GM23338 (cell line): ENCODE measurements around the gene CDK16. TPM values are rescaled to one million over a fixed set of nuclear protein-coding genes. Genes with fewer than 3 reads are reported as not detected.
A peak's percentile ranks its signal among the peaks of the same experiment; 100 is the strongest.

Experiments used
- ATAC-seq: fragments of 200-7000 bp; cut with Tn5 transposase; 3 replicates; pipeline ENCODE4 v1.9.1; 2020
- DNase-seq: peaks from one replicate; pipeline ENCODE4 v3.0.0-alpha.2; 2015; ENCODE audit warnings: low spot score
- H2AFZ ChIP-seq: fragments of 200-600 bp; sonication (generic); 2 replicates; pipeline ENCODE4 v1.8.0; 2016; ENCODE audit warnings: antibody characterized with exemption, mild to moderate bottlenecking, moderate library complexity
- H3F3A ChIP-seq: fragments of 200-600 bp; sonication (generic); replicated peaks from 2 replicates; pipeline ENCODE4 v1.8.0; 2017; ENCODE audit warnings: antibody characterized with exemption, mixed run types, low read depth
- H3K27ac ChIP-seq: fragments of 200-600 bp; sonication (generic); 2 replicates; pipeline ENCODE4 v1.6.1; 2016; ENCODE audit warnings: low read depth
- H3K27me3 ChIP-seq: fragments of 200-600 bp; sonication (generic); 2 replicates; pipeline ENCODE4 v1.8.0; 2016; ENCODE audit warnings: mild to moderate bottlenecking, mixed run types, moderate library complexity; ENCODE audit not compliant: insufficient read depth
- H3K36me3 ChIP-seq: fragments of 200-600 bp; sonication (generic); 2 replicates; pipeline ENCODE4 v1.8.0; 2016; ENCODE audit warnings: mild to moderate bottlenecking; ENCODE audit not compliant: insufficient read depth
- H3K4me1 ChIP-seq: fragments of 200-600 bp; sonication (generic); 2 replicates; pipeline ENCODE4 v1.8.0; 2016; ENCODE audit warnings: mild to moderate bottlenecking, moderate library complexity; ENCODE audit not compliant: insufficient read depth
- H3K4me2 ChIP-seq: fragments of 200-600 bp; sonication (generic); 2 replicates; pipeline ENCODE4 v1.7.1; 2017; ENCODE audit warnings: mixed run types
- H3K4me3 ChIP-seq: fragments of 200-600 bp; sonication (generic); 2 replicates; pipeline ENCODE4 v1.6.1; 2016; ENCODE audit warnings: mixed run types
- H3K79me2 ChIP-seq: fragments of 200-600 bp; sonication (generic); replicated peaks from 2 replicates; pipeline ENCODE4 v1.8.0; 2017; ENCODE audit warnings: mild to moderate bottlenecking; ENCODE audit not compliant: insufficient read depth
- H3K9me2 ChIP-seq: fragments of 200-600 bp; sonication (generic); 2 replicates; pipeline ENCODE4 v1.8.0; 2017; ENCODE audit not compliant: insufficient read depth
- H4K20me1 ChIP-seq: fragments of 200-600 bp; sonication (generic); replicated peaks from 2 replicates; pipeline ENCODE4 v1.8.0; 2017; ENCODE audit warnings: mild to moderate bottlenecking; ENCODE audit not compliant: insufficient read depth
- H3K27ac Mint-ChIP-seq: 2 replicates; pipeline ENCODE4 v1.8.0; 2020; ENCODE audit warnings: inconsistent platforms, mild to moderate bottlenecking, moderate library complexity, mixed read lengths
- H3K27me3 Mint-ChIP-seq: 3 replicates; pipeline ENCODE4 v1.8.0; 2022; ENCODE audit warnings: low read depth, mild to moderate bottlenecking, moderate library complexity, mixed read lengths, inconsistent platforms; ENCODE audit not compliant: insufficient read depth, poor library complexity
- H3K36me3 Mint-ChIP-seq: 3 replicates; pipeline ENCODE4 v1.8.0; 2021; ENCODE audit warnings: low read depth, mild to moderate bottlenecking, inconsistent platforms, moderate library complexity, mixed read lengths
- H3K4me1 Mint-ChIP-seq: 3 replicates; pipeline ENCODE4 v1.8.0; 2020; ENCODE audit warnings: mild to moderate bottlenecking, inconsistent platforms, mixed read lengths
- H3K4me3 Mint-ChIP-seq: 3 replicates; pipeline ENCODE4 v1.8.0; 2021; ENCODE audit warnings: moderate library complexity, mild to moderate bottlenecking, inconsistent platforms, mixed read lengths
- H3K9me3 Mint-ChIP-seq: 3 replicates; pipeline ENCODE4 v1.8.0; 2020; ENCODE audit warnings: moderate library complexity, mild to moderate bottlenecking, inconsistent platforms, mixed read lengths
- CREB1 ChIP-seq: fragments of 250-450 bp; sonication (Bioruptor Pico); IDR thresholded peaks from 2 replicates; pipeline ENCODE4 v1.5.0; 2020; ENCODE audit warnings: low read depth, mild to moderate bottlenecking, moderate library complexity
- EZH2 ChIP-seq: fragments of 200-600 bp; sonication (generic); IDR thresholded peaks from one replicate; pipeline ENCODE4 v1.8.0; 2017; ENCODE audit warnings: antibody characterized with exemption, mild to moderate bottlenecking, low read depth; ENCODE audit not compliant: unreplicated experiment
- EZH2phosphoT487 ChIP-seq: fragments of 200-600 bp; sonication (generic); IDR thresholded peaks from one replicate; pipeline ENCODE4 v1.8.1; 2018; ENCODE audit warnings: antibody characterized with exemption; ENCODE audit not compliant: unreplicated experiment
- JUNB ChIP-seq: IDR thresholded peaks from one replicate; pipeline ENCODE4 v1.6.1; 2016; ENCODE audit warnings: antibody characterized with exemption; ENCODE audit not compliant: unreplicated experiment
- POLR2AphosphoS5 ChIP-seq: IDR thresholded peaks from 2 replicates; pipeline ENCODE4 v1.6.1; 2016; ENCODE audit warnings: antibody characterized with exemption, low read depth
- STAT1 ChIP-seq: IDR thresholded peaks from one replicate; pipeline ENCODE4 v1.6.1; 2016; ENCODE audit warnings: antibody characterized with exemption; ENCODE audit not compliant: unreplicated experiment
- ZNF114 ChIP-seq: fragments of 250-450 bp; sonication (Bioruptor Pico); IDR thresholded peaks from 2 replicates; pipeline ENCODE4 v1.5.0; 2020; ENCODE audit warnings: mild to moderate bottlenecking, moderate library complexity
- ZNF331 ChIP-seq: fragments of 250-450 bp; sonication (Bioruptor Pico); IDR thresholded peaks from 2 replicates; pipeline ENCODE4 v1.5.0; 2020; ENCODE audit warnings: low read depth, mild to moderate bottlenecking, moderate library complexity
- polyA plus RNA-seq: library from polyadenylated mRNA; unstranded; fragments of >200 nt; fragmentation: Nextera tagmentation; extraction: Ambion mirVana; gene quantifications from 2 replicates; pipeline ENCODE4 v1.2.1, GENCODE V29; 2016
- total RNA-seq: library from RNA; depleted of rRNA; stranded (reverse); fragments of >200 nt; shearing (Covaris generic); gene quantifications from 2 replicates; pipeline ENCODE4 v1.2.3, GENCODE V29; 2014
- TF ChIP-seq, protein P1 (sequence below): fragments of 250-450 bp; sonication (Bioruptor Pico); IDR thresholded peaks from 2 replicates; pipeline ENCODE4 v1.5.0; 2020; ENCODE audit warnings: mild to moderate bottlenecking, moderate library complexity
- TF ChIP-seq, protein P2 (sequence below): IDR thresholded peaks from one replicate; pipeline ENCODE4 v1.6.1; 2018; ENCODE audit warnings: antibody characterized with exemption; ENCODE audit not compliant: unreplicated experiment

Gene CDK16
- total and polyA plus RNA-seq, 2 experiments from 2014 or later: 58.9 to 158 TPM

DNA sequence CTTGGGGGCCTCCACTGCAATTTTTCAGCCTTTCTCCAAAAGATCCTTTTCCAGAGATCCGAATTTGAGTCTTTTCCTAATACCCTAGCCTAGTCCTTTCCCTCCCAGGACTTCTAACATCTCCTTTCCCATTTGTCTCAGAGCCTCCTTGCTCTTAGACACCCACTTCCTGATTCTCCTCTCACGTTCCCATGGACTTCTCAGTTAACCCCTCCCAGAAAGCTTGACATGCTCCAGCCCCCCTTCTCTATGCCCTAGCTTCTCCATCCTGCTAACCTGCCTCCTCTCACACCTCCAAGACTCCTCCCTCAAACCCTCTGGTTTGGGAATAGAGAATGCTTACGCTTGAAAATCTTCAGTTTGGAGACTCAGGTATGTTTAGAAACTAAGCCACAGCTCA, 22.4 kb upstream of the CDK16 start (continued):
- TF ChIP-seq, protein P1, sequence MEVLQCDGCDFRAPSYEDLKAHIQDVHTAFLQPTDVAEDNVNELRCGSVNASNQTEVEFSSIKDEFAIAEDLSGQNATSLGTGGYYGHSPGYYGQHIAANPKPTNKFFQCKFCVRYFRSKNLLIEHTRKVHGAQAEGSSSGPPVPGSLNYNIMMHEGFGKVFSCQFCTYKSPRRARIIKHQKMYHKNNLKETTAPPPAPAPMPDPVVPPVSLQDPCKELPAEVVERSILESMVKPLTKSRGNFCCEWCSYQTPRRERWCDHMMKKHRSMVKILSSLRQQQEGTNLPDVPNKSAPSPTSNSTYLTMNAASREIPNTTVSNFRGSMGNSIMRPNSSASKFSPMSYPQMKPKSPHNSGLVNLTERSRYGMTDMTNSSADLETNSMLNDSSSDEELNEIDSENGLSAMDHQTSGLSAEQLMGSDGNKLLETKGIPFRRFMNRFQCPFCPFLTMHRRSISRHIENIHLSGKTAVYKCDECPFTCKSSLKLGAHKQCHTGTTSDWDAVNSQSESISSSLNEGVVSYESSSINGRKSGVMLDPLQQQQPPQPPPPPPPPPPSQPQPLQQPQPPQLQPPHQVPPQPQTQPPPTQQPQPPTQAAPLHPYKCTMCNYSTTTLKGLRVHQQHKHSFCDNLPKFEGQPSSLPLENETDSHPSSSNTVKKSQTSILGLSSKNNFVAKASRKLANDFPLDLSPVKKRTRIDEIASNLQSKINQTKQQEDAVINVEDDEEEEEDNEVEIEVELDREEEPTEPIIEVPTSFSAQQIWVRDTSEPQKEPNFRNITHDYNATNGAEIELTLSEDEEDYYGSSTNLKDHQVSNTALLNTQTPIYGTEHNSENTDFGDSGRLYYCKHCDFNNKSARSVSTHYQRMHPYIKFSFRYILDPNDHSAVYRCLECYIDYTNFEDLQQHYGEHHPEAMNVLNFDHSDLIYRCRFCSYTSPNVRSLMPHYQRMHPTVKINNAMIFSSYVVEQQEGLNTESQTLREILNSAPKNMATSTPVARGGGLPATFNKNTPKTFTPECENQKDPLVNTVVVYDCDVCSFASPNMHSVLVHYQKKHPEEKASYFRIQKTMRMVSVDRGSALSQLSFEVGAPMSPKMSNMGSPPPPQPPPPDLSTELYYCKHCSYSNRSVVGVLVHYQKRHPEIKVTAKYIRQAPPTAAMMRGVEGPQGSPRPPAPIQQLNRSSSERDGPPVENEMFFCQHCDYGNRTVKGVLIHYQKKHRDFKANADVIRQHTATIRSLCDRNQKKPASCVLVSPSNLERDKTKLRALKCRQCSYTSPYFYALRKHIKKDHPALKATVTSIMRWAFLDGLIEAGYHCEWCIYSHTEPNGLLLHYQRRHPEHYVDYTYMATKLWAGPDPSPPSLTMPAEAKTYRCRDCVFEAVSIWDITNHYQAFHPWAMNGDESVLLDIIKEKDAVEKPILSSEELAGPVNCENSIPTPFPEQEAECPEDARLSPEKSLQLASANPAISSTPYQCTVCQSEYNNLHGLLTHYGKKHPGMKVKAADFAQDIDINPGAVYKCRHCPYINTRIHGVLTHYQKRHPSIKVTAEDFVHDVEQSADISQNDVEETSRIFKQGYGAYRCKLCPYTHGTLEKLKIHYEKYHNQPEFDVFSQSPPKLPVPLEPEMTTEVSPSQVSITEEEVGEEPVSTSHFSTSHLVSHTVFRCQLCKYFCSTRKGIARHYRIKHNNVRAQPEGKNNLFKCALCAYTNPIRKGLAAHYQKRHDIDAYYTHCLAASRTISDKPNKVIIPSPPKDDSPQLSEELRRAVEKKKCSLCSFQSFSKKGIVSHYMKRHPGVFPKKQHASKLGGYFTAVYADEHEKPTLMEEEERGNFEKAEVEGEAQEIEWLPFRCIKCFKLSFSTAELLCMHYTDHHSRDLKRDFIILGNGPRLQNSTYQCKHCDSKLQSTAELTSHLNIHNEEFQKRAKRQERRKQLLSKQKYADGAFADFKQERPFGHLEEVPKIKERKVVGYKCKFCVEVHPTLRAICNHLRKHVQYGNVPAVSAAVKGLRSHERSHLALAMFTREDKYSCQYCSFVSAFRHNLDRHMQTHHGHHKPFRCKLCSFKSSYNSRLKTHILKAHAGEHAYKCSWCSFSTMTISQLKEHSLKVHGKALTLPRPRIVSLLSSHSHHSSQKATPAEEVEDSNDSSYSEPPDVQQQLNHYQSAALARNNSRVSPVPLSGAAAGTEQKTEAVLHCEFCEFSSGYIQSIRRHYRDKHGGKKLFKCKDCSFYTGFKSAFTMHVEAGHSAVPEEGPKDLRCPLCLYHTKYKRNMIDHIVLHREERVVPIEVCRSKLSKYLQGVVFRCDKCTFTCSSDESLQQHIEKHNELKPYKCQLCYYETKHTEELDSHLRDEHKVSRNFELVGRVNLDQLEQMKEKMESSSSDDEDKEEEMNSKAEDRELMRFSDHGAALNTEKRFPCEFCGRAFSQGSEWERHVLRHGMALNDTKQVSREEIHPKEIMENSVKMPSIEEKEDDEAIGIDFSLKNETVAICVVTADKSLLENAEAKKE: no peak
- TF ChIP-seq JUNB (no peak), STAT1 (no peak), ZNF331 (no peak), EZH2phosphoT487 (no peak), EZH2 (no peak), CREB1 (CRISPR knock-in tag) (no peak)

- Histone ChIP-seq H3K4me1 (peaks cover 27% of the 10 kb centered on the region), H3K27me3 (no peaks in the 10 kb centered on the region), H3K36me3 (peaks cover 19% of the 10 kb centered on the region), H3K27ac (peak overlapping the region; percentile 84), H3K9me2 (no peaks in the 10 kb centered on the region), H4K20me1 (peaks cover 8% of the 10 kb centered on the region), H3K4me2 (peak overlapping the region; percentile 69), H3K79me2 (peaks cover 44% of the 10 kb centered on the region), H2AFZ (no peak overlapping the region), H3K4me3 (peak overlapping the region; percentile 82; the same call in 1 of the 2 replicates), H3F3A (no peaks in the 10 kb centered on the region)
- Mint-ChIP-seq H3K27ac (no peak overlapping the region), H3K4me1 (peaks cover 48% of the 10 kb centered on the region), H3K4me3 (peak overlapping the region; percentile 94; the same call in 1 of the 3 replicates), H3K27me3 (peaks cover 29% of the 10 kb centered on the region), H3K9me3 (no peaks in the 10 kb centered on the region), H3K36me3 (peaks cover 80% of the 10 kb centered on the region)
- ATAC-seq (no peak), DNase-seq (no peak)
- no peak for TF ChIP-seq ZNF114 (CRISPR knock-in tag)
- no peak for TF ChIP-seq STAT1
- TF ChIP-seq POLR2AphosphoS5: no peak
- TF ChIP-seq, protein P2, sequence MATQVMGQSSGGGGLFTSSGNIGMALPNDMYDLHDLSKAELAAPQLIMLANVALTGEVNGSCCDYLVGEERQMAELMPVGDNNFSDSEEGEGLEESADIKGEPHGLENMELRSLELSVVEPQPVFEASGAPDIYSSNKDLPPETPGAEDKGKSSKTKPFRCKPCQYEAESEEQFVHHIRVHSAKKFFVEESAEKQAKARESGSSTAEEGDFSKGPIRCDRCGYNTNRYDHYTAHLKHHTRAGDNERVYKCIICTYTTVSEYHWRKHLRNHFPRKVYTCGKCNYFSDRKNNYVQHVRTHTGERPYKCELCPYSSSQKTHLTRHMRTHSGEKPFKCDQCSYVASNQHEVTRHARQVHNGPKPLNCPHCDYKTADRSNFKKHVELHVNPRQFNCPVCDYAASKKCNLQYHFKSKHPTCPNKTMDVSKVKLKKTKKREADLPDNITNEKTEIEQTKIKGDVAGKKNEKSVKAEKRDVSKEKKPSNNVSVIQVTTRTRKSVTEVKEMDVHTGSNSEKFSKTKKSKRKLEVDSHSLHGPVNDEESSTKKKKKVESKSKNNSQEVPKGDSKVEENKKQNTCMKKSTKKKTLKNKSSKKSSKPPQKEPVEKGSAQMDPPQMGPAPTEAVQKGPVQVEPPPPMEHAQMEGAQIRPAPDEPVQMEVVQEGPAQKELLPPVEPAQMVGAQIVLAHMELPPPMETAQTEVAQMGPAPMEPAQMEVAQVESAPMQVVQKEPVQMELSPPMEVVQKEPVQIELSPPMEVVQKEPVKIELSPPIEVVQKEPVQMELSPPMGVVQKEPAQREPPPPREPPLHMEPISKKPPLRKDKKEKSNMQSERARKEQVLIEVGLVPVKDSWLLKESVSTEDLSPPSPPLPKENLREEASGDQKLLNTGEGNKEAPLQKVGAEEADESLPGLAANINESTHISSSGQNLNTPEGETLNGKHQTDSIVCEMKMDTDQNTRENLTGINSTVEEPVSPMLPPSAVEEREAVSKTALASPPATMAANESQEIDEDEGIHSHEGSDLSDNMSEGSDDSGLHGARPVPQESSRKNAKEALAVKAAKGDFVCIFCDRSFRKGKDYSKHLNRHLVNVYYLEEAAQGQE: no peak
- no peak for TF ChIP-seq EZH2
Measured at GRCh38 chrX:47197526-47197925, 21.0 kb upstream of the CDK16 start.
